GM12878 (cell line): ENCODE data around the gene PIWIL4. TPM values are rescaled to one million over a fixed set of nuclear protein-coding genes. Genes with fewer than 3 reads are reported as not detected.

ENCODE experiments used
- ATAC-seq: fragments of 200-7000 bp; cut with Tn5 transposase; 3 replicates; pipeline ENCODE4 v1.9.1; 2020; ENCODE audit warnings: mild to moderate bottlenecking, moderate library complexity
- BruUV-seq: library from RNA; stranded (reverse); fragments of 400-500 nt; replicated peaks from 2 replicates; lab custom pipeline; 2021; lab: Mats Ljungman, UMichigan
- CTCF ChIA-PET: fragments of 300-600 bp; sonication (Branson Sonifier 250); formaldehyde crosslinking; extraction: SDS; loops from one replicate; lab custom pipeline; 2021; ENCODE audit warnings: inconsistent platforms; lab: Yijun Ruan, JAX
- POLR2A ChIA-PET: fragments of 350-600 bp; formaldehyde crosslinking; extraction: SDS; loops from one replicate; lab custom pipeline; 2021; ENCODE audit warnings: inconsistent platforms; lab: Charles Lee
- RAD21 ChIA-PET: fragments of 300-600 bp; sonication (Branson Sonifier 250); formaldehyde crosslinking; loops from one replicate; lab custom pipeline; 2023; ENCODE audit warnings: antibody characterized with exemption; ENCODE audit not compliant: unreplicated experiment; lab: Charles Lee
- SMC1A ChIA-PET: fragments of 300-600 bp; sonication (Branson Sonifier 250); formaldehyde crosslinking; loops from one replicate; lab custom pipeline; 2023; ENCODE audit not compliant: unreplicated experiment, uncharacterized antibody; lab: Charles Lee
- DNase-seq: peaks from one replicate; pipeline ENCODE4 v3.0.0-alpha.2; 2011; ENCODE audit warnings: low read depth, low spot score
- FAIRE-seq: peaks from 3 replicates; lab custom pipeline; 2011; peaks lifted over from hg19 to GRCh38; lab: Jason Lieb, UNC
- H2AFZ ChIP-seq: 2 replicates; pipeline ENCODE4 v1.6.0; 2011; ENCODE audit warnings: low read depth, low read length, control low read depth; ENCODE audit not compliant: control insufficient read depth
- H3K27ac ChIP-seq: 2 replicates; pipeline ENCODE4 v1.5.1; 2011; ENCODE audit warnings: control low read depth; ENCODE audit not compliant: control insufficient read depth, insufficient read depth
- H3K27me3 ChIP-seq, 2 experiments: replicated peaks in 1 of 2; 2 replicates each; pipeline versions ENCODE4 v1.6.0 to v1.6.1; 2011; ENCODE audit warnings: low read length in 1 of 2; ENCODE audit not compliant: control insufficient read depth in 2 of 2, insufficient read depth in 2 of 2
- H3K36me3 ChIP-seq, 2 experiments: 2 replicates each; pipeline ENCODE4 v1.5.1; 2011; ENCODE audit warnings: low read length in 1 of 2; ENCODE audit not compliant: control insufficient read depth in 2 of 2, insufficient read depth in 2 of 2
- H3K4me1 ChIP-seq: 2 replicates; pipeline ENCODE4 v1.6.1; 2011; ENCODE audit warnings: mild to moderate bottlenecking, low read length, moderate library complexity, mixed read lengths; ENCODE audit not compliant: control insufficient read depth, insufficient read depth
- H3K4me2 ChIP-seq: 2 replicates; pipeline ENCODE4 v1.6.0; 2011; ENCODE audit warnings: control low read depth; ENCODE audit not compliant: control insufficient read depth, insufficient read depth
- H3K4me3 ChIP-seq: fragments of 200-600 bp; sonication (generic); 2 replicates; pipeline ENCODE4 v1.5.1; 2016
- H3K79me2 ChIP-seq: 2 replicates; pipeline ENCODE4 v1.6.0; 2011; ENCODE audit warnings: low read length; ENCODE audit not compliant: control insufficient read depth, insufficient read depth
- H3K9ac ChIP-seq: 2 replicates; pipeline ENCODE4 v1.8.0; 2011; ENCODE audit warnings: low read length, control low read depth, mixed read lengths; ENCODE audit not compliant: control insufficient read depth, insufficient read depth
- H3K9me3 ChIP-seq: replicated peaks from 3 replicates; pipeline ENCODE4 v1.5.1; 2011; ENCODE audit warnings: mild to moderate bottlenecking, low read length; ENCODE audit not compliant: control insufficient read depth, insufficient read depth
- H4K20me1 ChIP-seq: 2 replicates; pipeline ENCODE4 v1.6.0; 2011; ENCODE audit not compliant: control insufficient read depth, insufficient read depth
- E4F1 ChIP-seq: fragments of 450-650 bp; IDR thresholded peaks from 2 replicates; pipeline ENCODE4 v1.6.1; 2018; ENCODE audit warnings: borderline replicate concordance, mild to moderate bottlenecking; ENCODE audit not compliant: partially characterized antibody
- MYC ChIP-seq: IDR thresholded peaks from 2 replicates; pipeline ENCODE4 v1.6.1; 2011; ENCODE audit warnings: mild to moderate bottlenecking, low read length, moderate library complexity, inconsistent platforms; ENCODE audit not compliant: insufficient read depth, insufficient replicate concordance, insufficient read length, severe bottlenecking
- NFXL1 ChIP-seq: fragments of 450-650 bp; IDR thresholded peaks from 2 replicates; pipeline ENCODE4 v1.6.1; 2017; ENCODE audit warnings: antibody characterized with exemption, mild to moderate bottlenecking, borderline replicate concordance
- NFYA ChIP-seq: IDR thresholded peaks from 2 replicates; pipeline ENCODE4 v1.6.1; 2011; ENCODE audit warnings: low read depth, mild to moderate bottlenecking, low read length, improper control_type of control experiment, borderline replicate concordance
- SIX5 ChIP-seq: IDR thresholded peaks from 2 replicates; pipeline ENCODE4 v1.6.1; 2011; ENCODE audit warnings: mild to moderate bottlenecking, low read depth, low read length, moderate library complexity; ENCODE audit not compliant: severe bottlenecking
- SREBF1 ChIP-seq: IDR thresholded peaks from 2 replicates; pipeline ENCODE4 v1.6.1; 2012; ENCODE audit warnings: mild to moderate bottlenecking, low read length
- WGBS: methylation state at CpG from one replicate; pipeline ENCODE4 v1.1.6; 2016; ENCODE audit warnings: low lambda C conversion rate; ENCODE audit not compliant: insufficient replicate concordance, insufficient coverage; ENCODE audit errors: missing lambda C conversion rate; 5-methylcytosine and 5-hydroxymethylcytosine counted together
- in situ Hi-C: fragments of 300-500 bp; cut with MboI; formaldehyde crosslinking; loops from 9 replicates; pipeline ENCODE4 v1.14.3; 2018; ENCODE audit warnings: mixed read lengths
- intact Hi-C: fragments of 100-400 bp; cut with micrococcal nuclease; formaldehyde crosslinking; loops from one replicate; pipeline ENCODE4 v1.14.2; 2022; ENCODE audit not compliant: unreplicated experiment
- polyA plus RNA-seq, 11 experiments: library from polyadenylated mRNA; depleted of rRNA in 4 of 11; unstranded in 6 of 11; stranded (reverse) in 5 of 11; fragments of >200 nt; fragmentation: Nextera tagmentation in 4 of 11; fragmentation: Illumina TruSeq in 1 of 11; extraction: Ambion mirVana in 4 of 11; extraction: Trizol in 1 of 11; gene quantifications; 1 replicate in 1 of 11; 2 replicates in 10 of 11; pipeline versions ENCODE4 v1.2.1 to v1.2.3, GENCODE V29; 2011 to 2016; ENCODE audit warnings: inconsistent platforms in 2 of 11, missing spikeins in 2 of 11, low read depth in 1 of 11
- total RNA-seq, 4 experiments: library from RNA; depleted of rRNA in 3 of 4; stranded (reverse); fragments of >200 nt in 3 of 4; fragmentation: Illumina TruSeq in 1 of 4; extraction: Trizol in 1 of 4; gene quantifications; 2 replicates each; pipeline versions ENCODE4 v1.2.1 to v1.2.3, GENCODE V29; 2013 to 2021
- TF ChIP-seq, protein P1 (sequence below): fragments of 450-650 bp; IDR thresholded peaks from 2 replicates; pipeline ENCODE4 v1.6.1; 2016; ENCODE audit warnings: mild to moderate bottlenecking

PIWIL4 gene
- total and polyA plus RNA-seq, 10 of the 15 experiments (the other 5 are each of a cell fraction or from before 2014, with no cell fraction given), result 0.23 to 13.3 (median 0.47) TPM

GRCh38 chr11:94536386-94536785 lies 30.8 kb upstream of the PIWIL4 start (continued):
- TF ChIP-seq, protein P1, sequence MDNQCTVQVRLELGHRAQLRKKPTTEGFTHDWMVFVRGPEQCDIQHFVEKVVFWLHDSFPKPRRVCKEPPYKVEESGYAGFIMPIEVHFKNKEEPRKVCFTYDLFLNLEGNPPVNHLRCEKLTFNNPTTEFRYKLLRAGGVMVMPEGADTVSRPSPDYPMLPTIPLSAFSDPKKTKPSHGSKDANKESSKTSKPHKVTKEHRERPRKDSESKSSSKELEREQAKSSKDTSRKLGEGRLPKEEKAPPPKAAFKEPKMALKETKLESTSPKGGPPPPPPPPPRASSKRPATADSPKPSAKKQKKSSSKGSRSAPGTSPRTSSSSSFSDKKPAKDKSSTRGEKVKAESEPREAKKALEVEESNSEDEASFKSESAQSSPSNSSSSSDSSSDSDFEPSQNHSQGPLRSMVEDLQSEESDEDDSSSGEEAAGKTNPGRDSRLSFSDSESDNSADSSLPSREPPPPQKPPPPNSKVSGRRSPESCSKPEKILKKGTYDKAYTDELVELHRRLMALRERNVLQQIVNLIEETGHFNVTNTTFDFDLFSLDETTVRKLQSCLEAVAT, result no peak
- no peak for TF ChIP-seq E4F1
- TF ChIP-seq NFXL1, result no peak

DNA sequence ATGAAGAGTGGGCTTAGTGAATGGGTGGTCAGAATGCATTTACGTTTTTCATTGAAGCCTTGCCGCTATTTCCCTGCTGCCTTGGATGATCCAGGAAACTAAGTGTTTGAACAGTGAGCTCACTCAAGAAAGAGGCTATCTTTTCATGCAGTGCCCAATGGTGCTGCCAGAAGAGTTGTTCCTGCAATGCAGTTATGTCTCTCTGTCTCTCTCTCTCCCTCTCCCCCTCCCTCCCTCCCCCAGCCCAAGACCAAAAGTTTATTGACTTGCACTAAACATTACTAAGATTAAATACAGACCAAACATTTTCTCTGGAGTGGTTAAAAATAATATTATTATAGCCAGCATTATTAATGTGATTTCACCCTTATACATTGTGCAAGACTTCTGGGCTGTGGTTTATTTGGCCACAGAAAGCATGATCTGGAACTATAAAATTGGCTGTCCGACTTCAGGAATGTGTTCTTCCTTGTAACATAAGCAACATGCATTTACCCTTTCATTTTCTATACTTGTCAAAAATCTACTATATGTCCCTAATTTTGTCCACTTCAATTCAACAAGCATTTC lies 30.1 kb upstream of the PIWIL4 start:
- in situ Hi-C loops (no loop called here), intact Hi-C loops (no loop called here)
- Histone ChIP-seq H3K27me3 (no peaks in the 10 kb centered on the region), H3K36me3 (no peaks in the 10 kb centered on the region), H2AFZ (no peak overlapping the region), H3K9me3 (no peaks in the 10 kb centered on the region), H3K4me2 (no peak overlapping the region), H3K9ac (no peak overlapping the region), H3K79me2 (no peaks in the 10 kb centered on the region), H3K27ac (no peak overlapping the region), H3K4me1 (no peaks in the 10 kb centered on the region), H3K4me3 (no peak overlapping the region), H4K20me1 (no peaks in the 10 kb centered on the region)
- no peak for FAIRE-seq
- ChIA-PET CTCF (interaction anchor here (1.2 to 2.7 kb wide), 4 partner anchors 10 to 66 kb away, joined by 5 to 17 read pairs (median 8); no protein-coding TSS in a partner anchor), POLR2A (no interaction called here), RAD21 (interaction anchor here (1.4 kb wide), 1 partner anchor 86 kb away, joined by 3 read pairs; no protein-coding TSS in a partner anchor), SMC1A (interaction anchor here (0.9 to 1.6 kb wide), 5 partner anchors 11 to 1179 kb away, joined by 3 to 5 read pairs (median 4); no protein-coding TSS in a partner anchor)
- TF ChIP-seq SIX5 (no peak), NFYA (no peak), SREBF1 (no peak), MYC (no peak)
- DNase-seq, result no peak
- WGBS, result 58% methylated on average over 3 of the region's 3 CpGs
- ATAC-seq, result no peak
- BruUV-seq, result no TSS peak
